NOMO-1 (cell line): ENCODE results near the gene LMTK2.

Source experiments
- DNase-seq, 2 experiments: peaks; one replicate each; lab custom pipeline; 2025; ENCODE audit not compliant: unreplicated experiment in 2 of 2; lab: John Stamatoyannopoulos, UW

The LMTK2 gene

GRCh38 chr7:98252425-98253054, 145.9 kb downstream of the LMTK2 start:
- DNase-seq, result peak; percentile 55 to 61

- DNase-seq, result no peak
These were observed 147.9 kb downstream of the LMTK2 start for GRCh38 chr7:98254516-98254915.

GRCh38 chr7:98254951-98255610, 148.4 kb downstream of the LMTK2 start:
- no peak for DNase-seq

DNA sequence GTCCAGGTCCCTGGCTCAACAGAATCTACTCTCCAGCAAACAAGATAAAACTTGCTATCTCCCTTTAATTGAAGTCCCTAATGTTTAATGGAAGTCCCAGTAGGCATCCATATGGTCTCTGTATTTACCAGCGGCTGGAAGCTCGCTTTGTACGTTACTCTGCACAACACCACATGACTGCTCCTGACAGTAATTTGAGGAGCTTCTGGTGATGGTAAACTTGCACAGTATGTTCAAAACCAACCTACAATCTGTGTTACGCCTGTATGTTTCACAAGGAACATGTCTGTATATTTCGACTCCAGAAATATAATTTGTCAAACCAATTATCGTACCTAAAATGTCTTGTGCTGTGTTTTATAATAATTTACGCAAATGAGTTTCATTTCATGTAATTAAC, 149.8 kb downstream of the LMTK2 start:
- DNase-seq, result no peak

GRCh38 chr7:98257701-98258100, 151.0 kb downstream of the LMTK2 start:
- DNase-seq, result no peak
